ENCODE measurements around the gene DNAJA2.
"Not testable (repeated sequence)": the region's sequence is repeated elsewhere in the genome, so short reads cannot be mapped to it uniquely, and the experiment has no call there.

- TF ChIP-seq CTCF, POLR2AphosphoS5, POLR2A (IDR thresholded peaks at IDR 0.05): not testable (repeated sequence)
These were observed 26.6 kb upstream of the DNAJA2 start for GRCh38 chr16:47000066-47000465.

Measured in stomach (tissue), 4 donors.